Thoracic aorta (tissue), 2 donors: ENCODE data around the gene YEATS2. TPM values are rescaled to one million over a fixed set of nuclear protein-coding genes. Genes with fewer than 3 reads are reported as not detected.
A peak's percentile ranks its signal among the peaks of the same experiment; 100 is the strongest.
"Not testable (repeated sequence)": the region's sequence is repeated elsewhere in the genome, so short reads cannot be mapped to it uniquely, and the experiment has no call there.

Experiments used
- ATAC-seq: fragments of 150-250 bp; one replicate; pipeline ENCODE4 v1.8.0; 2017; ENCODE audit warnings: low read depth; ENCODE audit not compliant: insufficient number of reproducible peaks, low FRiP score
- DNase-seq: peaks from one replicate; pipeline ENCODE4 v3.0.0-alpha.2; 2020; ENCODE audit warnings: low spot score
- H3K27ac ChIP-seq, 2 donors: fragments of 200-600 bp; sonication (generic); 1 replicate in 1 of 2; 2 replicates in 1 of 2; pipeline ENCODE4 v1.5.1; 2016; ENCODE audit warnings: mild to moderate bottlenecking in 2 of 2, moderate library complexity in 2 of 2
- H3K27me3 ChIP-seq: fragments of 200-600 bp; sonication (generic); replicated peaks from 2 replicates; pipeline ENCODE4 v1.6.0; 2016; ENCODE audit warnings: mild to moderate bottlenecking; ENCODE audit not compliant: insufficient read depth
- H3K36me3 ChIP-seq: fragments of 200-600 bp; sonication (generic); one replicate; pipeline ENCODE4 v1.5.1; 2016
- H3K4me1 ChIP-seq, 2 donors: fragments of 200-600 bp; sonication (generic); 1 replicate in 1 of 2; 2 replicates in 1 of 2; pipeline versions ENCODE4 v1.5.1 to v1.6.0; 2016; ENCODE audit warnings: low read depth in 2 of 2, mild to moderate bottlenecking in 1 of 2; ENCODE audit not compliant: control insufficient read depth in 1 of 2
- H3K4me3 ChIP-seq: fragments of 200-600 bp; sonication (generic); 2 replicates; pipeline ENCODE4 v1.5.1; 2016; ENCODE audit warnings: mild to moderate bottlenecking
- H3K9me3 ChIP-seq: fragments of 200-600 bp; sonication (generic); 2 replicates; pipeline ENCODE4 v1.5.1; 2016
- CTCF ChIP-seq: fragments of 200-600 bp; sonication (generic); IDR thresholded peaks from one replicate; pipeline ENCODE4 v1.5.1; 2019; ENCODE audit warnings: antibody characterized with exemption
- total RNA-seq, 2 donors: library from RNA; depleted of rRNA; stranded (reverse); fragments of >200 nt; gene quantifications; one replicate each; pipeline versions ENCODE4 v1.1.0 to v1.2.3, GENCODE V29; 2016

The YEATS2 gene
- total RNA-seq, 2 donors from 2014 or later = 25.3 to 34.2 TPM

GRCh38 chr3:183699238-183699947, 1.8 kb downstream of the YEATS2 start:
- no peaks in the 10 kb centered on the region for H3K36me3 ChIP-seq
- DNase-seq (no peak), ATAC-seq (no peak)
- H3K4me1 ChIP-seq = peaks cover 15 to 23% of the 10 kb centered on the region in 2 donors
- TF ChIP-seq CTCF = no peak
- H3K4me3 ChIP-seq = peak overlapping the region; percentile 84
- H3K27me3 ChIP-seq = no peaks in the 10 kb centered on the region
- H3K27ac ChIP-seq = peak overlapping the region; percentile 73 to 87
- H3K9me3 ChIP-seq = no peaks in the 10 kb centered on the region

GRCh38 chr3:183701744-183702143, 4.1 kb downstream of the YEATS2 start:
- Histone ChIP-seq H3K27ac (no peak overlapping the region), H3K36me3 (no peaks in the 10 kb centered on the region), H3K4me1 (peaks cover 15 to 23% of the 10 kb centered on the region in 2 donors), H3K27me3 (no peaks in the 10 kb centered on the region), H3K9me3 (no peaks in the 10 kb centered on the region), H3K4me3 (no peak overlapping the region)
- DNase-seq = no peak
- ATAC-seq = no peak
- TF ChIP-seq CTCF = no peak

- H3K9me3 ChIP-seq, H3K4me3 ChIP-seq, H3K27ac ChIP-seq, DNase-seq, ATAC-seq, H3K27me3 ChIP-seq, H3K36me3 ChIP-seq: not testable (repeated sequence)
- peaks cover 15 to 19% of the 10 kb centered on the region in 2 donors for H3K4me1 ChIP-seq
Observed at GRCh38 chr3:183703892-183704291, 6.3 kb downstream of the YEATS2 start.

- H3K4me1 ChIP-seq = no peaks in the 10 kb centered on the region
- ATAC-seq (no peak), DNase-seq (no peak)
- H3K9me3 ChIP-seq = no peaks in the 10 kb centered on the region
- TF ChIP-seq CTCF = no peak
- no peak overlapping the region for H3K4me3 ChIP-seq
- H3K27me3 ChIP-seq = peaks cover 3% of the 10 kb centered on the region
- H3K36me3 ChIP-seq = no peaks in the 10 kb centered on the region
- H3K27ac ChIP-seq = no peak overlapping the region
Observed at GRCh38 chr3:183710231-183710630, 12.6 kb downstream of the YEATS2 start.

- Histone ChIP-seq H3K9me3 (no peaks in the 10 kb centered on the region), H3K36me3 (no peaks in the 10 kb centered on the region), H3K27me3 (peaks cover 3% of the 10 kb centered on the region), H3K4me3 (no peak overlapping the region), H3K4me1 (no peaks in the 10 kb centered on the region), H3K27ac (no peak overlapping the region)
- ATAC-seq (no peak), DNase-seq (no peak)
- TF ChIP-seq CTCF = no peak
Observed at GRCh38 chr3:183711516-183711915, 13.9 kb downstream of the YEATS2 start.

- TF ChIP-seq CTCF = no peak
- no peak overlapping the region for H3K27ac ChIP-seq
- no peaks in the 10 kb centered on the region for H3K9me3 ChIP-seq
- no peak for DNase-seq
- no peak for ATAC-seq
- no peaks in the 10 kb centered on the region for H3K4me1 ChIP-seq
- no peak overlapping the region for H3K4me3 ChIP-seq
- peaks cover 20% of the 10 kb centered on the region for H3K36me3 ChIP-seq
- H3K27me3 ChIP-seq = peaks cover 3% of the 10 kb centered on the region
Observed at GRCh38 chr3:183714622-183715021, 17.0 kb downstream of the YEATS2 start.
